GM21515 (cell line): ENCODE results near the gene RNF141.
A peak's percentile ranks its signal among the peaks of the same experiment; 100 is the strongest.

Experiments
- ATAC-seq: cut with Tn5 transposase; IDR thresholded peaks from one replicate; pipeline ENCODE4 v1.9.1; 2021; ENCODE audit not compliant: unreplicated experiment

Gene RNF141

DNA sequence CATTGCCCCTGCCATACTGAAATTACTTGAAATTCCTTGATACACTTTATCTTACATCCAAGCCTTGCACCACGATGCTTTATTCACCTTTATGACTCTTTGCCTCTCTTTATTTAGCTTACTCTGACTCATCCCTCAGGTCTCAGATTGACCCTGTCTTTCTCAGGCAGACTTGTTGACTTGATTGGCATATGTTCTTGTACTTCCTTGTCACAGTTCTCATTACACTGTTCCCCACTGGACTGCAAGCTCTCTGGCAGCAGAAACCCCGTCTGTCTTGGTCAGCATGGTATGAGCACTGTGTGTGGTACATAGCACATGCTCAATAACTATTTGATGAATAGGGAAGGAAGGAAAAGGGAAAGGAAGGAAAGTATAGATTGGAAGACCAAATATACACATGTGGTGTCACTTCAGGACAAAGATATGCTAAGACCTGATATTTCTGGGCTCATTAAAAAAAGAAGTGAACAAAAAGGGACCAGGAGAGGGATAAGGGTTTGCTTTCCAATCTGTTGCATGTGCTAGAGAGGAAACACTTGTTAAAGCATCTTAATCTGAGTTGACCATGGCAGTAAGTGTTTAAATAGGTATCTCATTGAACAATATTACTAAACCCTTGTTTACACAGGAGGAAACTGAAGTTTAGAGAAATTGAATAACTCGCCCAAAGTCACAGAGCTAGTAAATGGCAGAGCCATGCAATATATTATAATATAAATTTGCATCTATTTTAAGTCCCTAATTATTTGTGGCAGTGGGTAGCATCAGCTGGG lies 20.2 kb upstream of the RNF141 start:
- no peak for ATAC-seq

DNA sequence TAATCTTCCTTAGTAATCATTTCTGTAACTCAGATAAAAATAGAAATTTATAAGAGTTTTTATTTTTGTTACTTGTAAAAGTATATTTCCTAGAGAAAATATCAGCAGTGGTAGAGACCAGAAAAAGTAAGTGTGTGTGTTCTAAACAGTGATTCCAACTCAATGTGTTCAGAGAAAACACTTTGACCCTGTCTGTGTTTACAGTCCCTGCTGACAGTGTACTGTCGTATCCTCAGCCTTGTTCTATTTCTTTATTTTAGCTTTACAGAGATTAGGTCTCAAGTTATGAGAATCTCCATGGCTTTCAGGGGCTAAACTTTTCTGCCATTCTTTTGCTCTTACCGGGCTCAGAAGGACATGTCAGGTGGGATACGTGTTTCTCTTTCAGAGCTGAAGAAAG lies 17.3 kb upstream of the RNF141 start:
- no peak for ATAC-seq

DNA sequence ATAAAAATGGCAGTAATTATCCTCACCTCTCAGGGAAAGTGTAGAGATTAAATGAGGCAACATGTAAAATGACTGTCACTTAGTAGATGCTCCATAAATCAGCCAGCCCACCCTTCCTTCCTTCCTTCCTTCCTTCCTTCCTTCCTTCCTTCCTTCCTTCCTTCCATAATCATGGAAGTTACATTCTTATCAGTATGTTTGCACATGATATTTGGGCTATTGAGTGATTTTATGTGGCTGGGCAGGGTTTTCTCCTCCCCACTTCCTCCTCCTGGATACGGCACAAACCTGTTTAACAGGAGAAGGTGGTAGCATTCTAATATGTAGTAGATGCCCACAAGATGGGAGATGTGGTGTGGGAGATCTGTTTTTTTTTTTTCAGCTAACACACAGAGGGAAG lies 15.6 kb upstream of the RNF141 start:
- ATAC-seq = no peak

DNA sequence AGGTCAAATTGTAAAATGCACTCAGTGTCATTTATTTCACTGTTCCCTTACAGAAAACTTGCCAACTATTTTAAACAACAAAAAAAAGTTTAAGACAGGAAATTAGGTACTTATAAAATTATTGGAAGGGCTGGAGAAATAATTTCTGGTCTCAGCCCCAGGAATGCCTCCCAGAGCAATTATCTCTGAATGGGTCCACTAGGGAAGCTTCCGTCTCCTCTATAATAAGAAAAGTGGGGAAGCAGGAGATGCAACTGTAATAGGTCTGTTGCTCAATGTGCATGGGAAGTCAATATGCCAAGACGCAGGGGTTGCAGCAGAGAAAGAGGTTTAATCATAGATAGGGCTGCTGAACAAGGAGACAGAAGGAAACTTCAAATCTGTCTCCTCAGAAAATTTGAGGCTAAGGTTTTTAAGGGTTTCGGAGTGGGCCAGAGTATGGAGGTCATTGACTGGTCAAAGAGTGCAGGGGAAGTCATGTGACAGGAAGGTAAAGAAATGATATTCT lies 10.9 kb upstream of the RNF141 start:
- ATAC-seq = no peak

DNA sequence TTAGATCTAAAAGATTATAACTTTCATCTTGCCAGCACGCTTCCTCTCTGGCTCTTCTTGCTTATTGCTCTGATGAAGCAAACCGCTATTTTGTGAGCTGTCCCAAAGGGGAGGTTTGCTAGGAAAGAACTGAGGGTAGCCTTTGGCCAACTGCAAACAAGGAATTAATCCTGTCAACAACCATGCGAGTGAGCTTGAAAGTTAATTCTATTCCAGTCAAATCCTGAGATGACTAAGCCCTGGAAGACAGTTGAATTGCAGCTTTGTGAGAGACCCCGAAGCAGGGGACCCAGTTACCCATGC lies 10.3 kb upstream of the RNF141 start:
- ATAC-seq = no peak

DNA sequence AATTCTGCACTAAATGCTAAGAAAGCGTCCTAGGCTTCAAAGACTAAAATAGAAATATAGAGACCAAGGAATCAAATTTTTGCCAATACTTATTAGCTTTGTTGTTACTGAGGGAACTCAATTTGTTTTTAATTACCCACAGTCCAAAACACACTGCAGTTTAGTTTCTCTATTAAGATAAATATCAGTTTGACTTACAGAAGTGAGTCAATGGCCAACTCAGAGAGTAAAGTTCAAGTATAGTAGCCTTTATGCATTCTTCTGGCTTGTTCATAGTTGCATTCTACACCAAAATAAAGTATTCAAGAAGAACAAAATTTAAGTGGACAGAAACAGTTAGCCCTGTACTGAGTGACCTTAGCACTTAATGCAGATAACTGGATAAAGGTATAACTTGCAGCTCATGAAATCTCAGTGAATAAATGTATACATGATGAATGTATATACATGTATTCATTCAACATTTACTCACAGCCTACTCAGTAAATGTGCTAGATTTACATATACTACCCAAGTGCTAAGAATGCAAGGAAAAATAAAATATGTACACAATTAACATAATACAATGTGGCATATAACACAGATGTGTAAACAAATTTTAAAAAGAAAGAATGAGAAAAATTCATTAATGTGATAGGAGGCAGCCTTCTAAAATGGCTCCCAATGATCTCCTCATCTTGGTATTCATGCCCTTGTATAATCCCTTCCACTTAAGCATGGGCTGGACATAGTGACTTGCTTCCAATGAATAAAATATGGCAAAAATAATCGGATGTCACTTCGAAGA lies 9.7 kb upstream of the RNF141 start:
- ATAC-seq = no peak

DNA sequence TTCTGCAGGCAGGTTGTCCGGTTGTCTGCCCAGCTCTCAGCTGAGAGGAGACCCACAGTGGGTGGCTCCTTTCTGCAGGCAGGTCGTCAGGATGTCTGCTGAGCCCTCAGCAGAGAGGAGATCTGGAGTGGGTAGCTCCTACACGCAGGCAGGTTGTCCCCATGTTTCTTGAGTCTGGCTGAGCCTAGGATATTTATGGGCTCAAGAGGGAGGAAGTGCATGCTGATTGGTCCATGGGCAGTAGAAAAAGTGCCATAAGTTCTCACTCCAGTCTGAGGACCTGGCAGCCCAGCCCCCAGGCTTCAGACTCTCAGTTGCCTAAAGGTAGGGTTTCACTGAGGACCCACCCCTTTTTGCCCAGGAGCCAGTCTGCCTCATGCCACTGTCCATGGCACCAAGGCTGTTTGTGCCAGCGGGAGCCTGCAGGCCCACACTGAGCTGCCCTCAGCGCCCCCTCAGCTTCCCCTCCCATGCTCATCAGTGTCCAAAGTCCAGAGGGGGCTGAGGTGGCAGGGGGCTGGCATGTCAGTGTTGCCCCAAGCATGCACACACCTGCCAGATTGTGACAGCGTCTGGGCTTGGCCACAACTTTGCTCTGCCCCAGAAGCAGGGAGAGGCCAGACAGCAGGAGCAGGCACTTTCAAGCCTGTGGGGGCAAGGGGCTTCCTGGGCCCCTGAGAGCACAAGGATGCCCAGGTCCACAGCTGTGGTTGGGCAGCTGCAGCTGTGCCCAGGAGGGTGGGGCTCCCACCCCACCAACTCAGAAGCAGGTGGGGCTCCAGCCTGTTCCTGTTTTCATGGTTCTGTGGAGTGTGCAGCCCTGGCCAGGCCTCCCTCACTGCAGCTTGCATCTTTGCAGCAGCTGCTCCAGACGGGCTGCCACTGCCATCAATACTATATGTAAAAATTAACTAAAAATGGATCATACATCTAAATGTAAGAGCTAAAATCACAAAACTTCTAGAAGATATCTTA lies 3.8 kb upstream of the RNF141 start:
- no peak for ATAC-seq

DNA sequence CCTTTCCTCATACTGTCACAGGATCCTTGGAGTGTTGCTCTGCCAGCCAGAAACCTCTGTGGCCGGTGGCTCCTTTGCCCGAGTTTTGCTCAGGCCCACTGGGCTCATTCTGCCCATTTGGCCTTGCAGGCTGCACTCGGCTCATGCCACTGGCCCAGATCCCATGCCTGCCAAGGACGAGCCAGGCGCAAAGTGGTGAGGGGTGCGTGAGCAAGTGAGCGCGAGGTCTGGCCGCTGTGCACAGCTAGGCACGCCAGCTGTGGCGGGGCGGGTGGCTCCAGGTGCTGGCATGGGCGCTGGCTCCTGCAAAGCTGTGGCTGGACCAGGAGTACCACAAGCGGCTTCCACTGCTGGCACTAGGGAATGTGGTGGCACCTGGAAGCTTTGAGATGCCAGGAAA lies 2.8 kb upstream of the RNF141 start:
- ATAC-seq = no peak

DNA sequence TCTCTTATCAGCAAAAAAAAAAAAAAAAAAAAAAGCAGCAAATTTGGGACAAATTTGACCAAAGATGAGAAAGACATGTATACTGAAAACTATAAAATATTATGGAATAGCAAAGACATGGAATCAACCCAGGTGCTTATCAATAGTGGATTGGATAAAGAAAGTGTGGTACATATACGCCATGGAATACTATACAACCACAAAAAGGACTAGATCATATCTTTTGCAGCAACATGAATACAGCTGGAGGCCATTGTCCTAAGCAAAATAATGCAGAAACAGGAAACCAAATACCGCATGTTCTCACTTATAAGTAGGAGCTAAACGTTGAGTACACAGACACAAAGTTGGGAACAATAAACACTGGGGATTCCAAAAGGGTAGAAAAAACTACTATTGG lies 1.8 kb upstream of the RNF141 start:
- no peak for ATAC-seq

DNA sequence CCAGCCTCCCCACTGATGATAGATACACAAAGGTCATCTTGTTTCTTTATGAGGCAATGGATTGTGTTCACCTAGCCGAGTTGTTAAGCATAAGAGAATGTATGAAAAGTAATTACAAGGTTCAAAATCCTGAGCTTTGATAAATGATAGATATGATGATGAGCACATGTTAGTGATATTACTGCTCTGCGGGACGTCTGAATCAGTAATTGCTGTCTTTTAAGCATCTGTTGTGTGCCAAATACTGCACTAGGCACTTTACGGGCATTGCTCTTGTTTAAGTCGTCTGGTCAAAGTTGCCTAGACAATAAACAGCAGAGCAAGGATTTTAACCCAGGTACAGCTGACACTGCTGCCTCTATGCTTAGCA lies 559 bp upstream of the RNF141 start:
- ATAC-seq = no peak

DNA sequence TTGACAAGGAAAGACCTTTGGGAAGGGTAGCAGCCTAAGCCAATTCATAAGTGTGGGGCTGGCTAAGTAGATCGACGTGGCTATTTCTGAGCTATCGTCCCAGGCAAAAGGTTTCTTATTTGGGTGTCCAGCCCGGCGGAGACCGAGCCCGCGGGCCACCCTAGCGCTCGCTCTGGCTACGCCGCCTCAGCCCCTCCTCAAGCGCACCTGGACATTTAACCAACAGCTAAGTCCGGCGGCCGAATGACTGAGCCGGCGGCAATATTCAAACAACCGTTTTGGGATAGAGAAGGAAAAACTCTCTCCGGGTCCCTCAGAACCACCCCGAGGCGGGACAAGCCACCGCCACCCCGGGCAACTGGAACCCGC lies 457 bp downstream of the RNF141 start:
- ATAC-seq = peak; percentile 28

DNA sequence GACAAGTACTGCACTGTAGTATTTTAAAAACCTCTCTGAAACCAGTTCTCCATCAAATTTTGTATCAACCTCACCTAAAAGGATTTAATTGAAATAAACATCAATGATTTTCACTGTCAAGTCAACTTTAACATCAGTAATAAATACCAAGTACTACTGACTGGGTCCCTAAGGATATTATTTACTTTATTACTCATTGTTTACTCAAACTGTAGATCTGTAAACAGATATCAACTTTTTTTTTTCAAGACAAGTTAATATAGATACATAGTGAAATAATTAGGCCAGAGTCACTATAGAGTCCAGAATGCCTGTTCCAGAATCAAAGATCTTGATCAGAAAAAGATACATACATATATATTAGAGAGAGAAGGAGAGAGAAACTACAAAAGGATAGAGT lies 1.6 kb downstream of the RNF141 start:
- ATAC-seq = no peak

DNA sequence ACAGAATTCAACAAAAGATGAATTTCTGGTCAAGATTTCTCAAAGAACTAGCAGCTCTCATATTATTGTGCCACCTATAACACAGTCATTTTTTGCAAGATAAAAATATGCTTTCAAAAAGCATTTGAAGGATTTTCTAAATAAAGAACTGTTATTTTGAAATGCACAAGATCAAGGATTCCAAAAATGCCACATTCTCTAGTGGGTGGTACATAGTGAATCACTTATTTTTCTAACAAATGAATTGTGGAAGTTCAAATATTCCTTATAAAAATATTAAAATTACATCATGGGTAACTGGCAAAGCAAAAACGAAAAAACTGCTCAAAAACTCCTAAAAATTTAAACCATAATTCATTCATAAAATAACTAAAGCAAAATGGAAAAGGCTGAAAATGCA lies 2.1 kb downstream of the RNF141 start:
- ATAC-seq = no peak

DNA sequence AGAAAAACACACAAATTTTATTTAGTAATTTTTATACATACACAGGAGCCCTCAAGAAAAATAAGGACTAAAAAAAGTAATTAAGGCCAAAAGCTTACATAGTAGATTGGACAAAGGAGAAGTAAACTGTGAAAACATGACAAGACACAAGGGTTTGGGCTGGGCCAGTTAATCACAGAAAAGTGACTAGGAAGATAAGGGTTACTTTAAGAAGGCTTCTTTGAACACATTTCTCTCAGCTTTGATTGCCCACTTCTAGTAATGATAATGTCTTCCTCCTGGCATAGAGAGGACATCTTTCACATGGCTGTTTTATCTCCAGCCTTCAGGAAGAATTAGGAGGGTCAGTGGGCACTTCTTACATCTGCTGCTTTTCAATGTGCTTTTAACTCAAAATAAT lies 3.4 kb downstream of the RNF141 start:
- ATAC-seq = no peak

DNA sequence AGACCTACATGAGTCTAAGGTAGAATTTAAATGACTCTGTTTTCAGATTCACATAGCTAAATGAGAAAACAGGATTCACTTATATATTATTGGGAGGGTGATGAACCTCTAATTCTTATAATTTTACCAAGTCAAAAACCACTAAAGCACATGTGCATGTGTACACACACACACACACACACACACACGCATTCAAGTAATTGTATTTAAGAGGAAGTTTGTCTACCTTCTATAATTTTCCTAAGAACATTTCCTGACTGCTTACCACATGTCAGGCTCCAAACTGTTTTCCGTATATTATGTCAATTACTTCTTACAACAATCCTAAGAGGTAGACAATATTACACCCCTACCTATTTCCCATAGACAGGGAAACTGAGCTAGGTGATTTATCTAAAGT lies 6.7 kb downstream of the RNF141 start:
- ATAC-seq = no peak

DNA sequence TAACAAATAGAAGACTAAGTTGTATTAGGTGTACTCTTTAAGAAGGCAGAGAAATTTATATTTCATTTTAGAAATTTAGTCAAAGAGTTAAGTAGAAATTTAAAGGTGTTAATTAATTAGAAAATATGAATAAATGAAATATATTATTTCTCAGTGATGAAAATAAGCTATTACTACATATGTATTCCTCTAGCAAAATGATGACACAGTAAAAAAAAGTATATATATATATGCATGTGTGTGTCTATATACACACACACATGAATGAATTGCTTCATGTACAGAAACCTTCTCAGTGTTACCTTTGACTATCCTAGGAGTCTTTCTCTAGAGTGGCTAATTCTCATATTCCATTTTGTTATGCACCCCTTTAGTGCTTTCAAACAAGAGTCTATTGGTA lies 7.7 kb downstream of the RNF141 start:
- no peak for ATAC-seq

DNA sequence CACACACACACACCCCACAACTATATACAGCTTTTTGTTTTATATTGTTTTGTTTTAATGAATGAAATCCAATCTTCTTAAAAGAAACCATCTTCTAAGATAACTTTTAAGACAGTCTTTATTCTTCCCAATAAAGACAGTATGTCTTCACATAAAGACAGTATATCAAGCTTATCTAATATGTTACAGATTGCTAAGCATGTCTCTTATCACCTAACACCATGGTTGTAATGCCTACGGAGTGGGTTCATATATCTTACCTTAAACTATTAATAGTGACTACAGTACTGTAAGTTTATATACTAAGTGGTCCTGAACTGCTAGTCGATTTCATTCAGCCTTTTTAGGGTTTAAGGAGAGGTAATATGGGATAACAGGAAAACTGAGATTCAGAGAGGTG lies 8.5 kb downstream of the RNF141 start:
- no peak for ATAC-seq

DNA sequence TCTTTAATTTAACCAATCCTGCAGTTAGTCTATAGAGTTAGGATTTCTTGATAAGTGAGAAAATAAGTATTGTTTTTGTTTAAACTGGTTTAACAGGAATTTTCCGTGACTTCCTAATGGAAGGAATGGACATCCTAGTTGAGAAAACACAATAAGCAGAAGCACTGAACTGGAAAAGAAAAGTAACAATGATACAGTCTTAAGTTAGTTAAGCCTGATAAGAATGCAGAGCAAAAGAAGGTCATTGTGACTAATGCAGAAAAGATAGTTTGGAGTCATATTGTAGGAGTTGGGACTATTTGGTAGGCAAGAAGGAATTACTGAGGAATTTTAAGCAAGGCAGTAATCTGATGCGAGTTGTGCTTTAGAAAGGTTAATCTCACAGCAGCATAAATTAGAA lies 11.7 kb downstream of the RNF141 start:
- no peak for ATAC-seq

DNA sequence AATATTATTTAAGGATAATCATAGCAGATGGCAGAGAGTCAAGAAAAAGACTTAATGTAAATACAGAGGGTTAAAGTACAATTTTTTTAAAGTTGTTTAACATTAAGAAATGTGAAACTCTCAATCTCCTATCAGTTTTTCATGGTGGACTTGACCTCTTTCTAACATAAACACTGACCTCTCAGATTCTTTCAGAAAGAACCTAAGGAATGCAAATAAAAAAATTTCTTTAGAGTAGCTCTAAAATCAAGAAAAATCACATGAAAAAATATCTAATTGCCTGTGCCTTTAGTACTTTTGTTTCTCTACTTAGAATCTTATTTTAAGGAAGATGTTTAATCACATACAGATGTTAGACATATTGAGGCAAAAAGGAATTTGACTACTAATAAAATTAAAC lies 12.9 kb downstream of the RNF141 start:
- ATAC-seq = no peak

DNA sequence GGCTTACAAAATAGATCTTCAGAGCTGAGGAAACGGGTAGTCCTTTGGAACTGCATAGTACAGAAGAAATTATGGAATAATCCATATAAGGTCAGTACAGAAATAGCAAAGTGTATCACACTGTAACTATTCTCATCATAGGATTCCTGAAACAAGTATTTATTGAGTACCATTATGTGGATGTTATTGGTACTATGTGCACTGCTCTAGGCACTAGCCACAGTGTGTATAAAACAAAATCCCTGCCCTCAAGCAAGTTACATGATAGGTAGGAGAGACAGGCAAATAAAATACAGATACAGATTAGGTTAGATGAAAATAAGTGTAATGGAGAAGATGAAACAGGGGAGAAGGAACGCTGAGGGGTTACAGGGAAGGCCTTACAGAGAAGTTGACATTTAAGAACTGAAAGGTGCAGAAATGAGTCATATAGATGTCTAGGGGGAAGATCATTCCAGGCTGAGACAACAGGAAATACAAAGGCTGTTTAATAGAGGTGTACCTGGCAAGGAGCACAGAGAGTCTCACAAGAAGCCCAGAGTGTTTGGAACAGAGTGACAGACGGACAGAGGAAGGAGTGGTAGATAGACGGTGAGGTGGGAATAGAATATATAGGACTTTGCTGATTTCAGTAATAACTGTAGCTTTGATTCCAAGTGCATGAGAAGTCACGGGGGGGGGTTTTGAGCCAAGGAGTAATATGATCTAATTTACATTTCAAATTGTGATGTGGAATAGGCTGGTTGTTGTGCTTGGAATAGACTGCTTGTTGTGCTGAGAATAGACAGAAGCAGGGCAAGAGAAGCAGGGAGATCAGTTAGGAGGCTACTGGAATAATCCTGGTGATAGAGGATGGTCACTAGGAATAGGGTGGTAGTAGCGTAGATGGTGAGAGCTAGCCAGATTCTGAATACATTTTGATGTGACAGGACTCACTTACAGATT lies 13.7 kb downstream of the RNF141 start:
- ATAC-seq = peak; percentile 86
